Measurements from ENCODE around the gene PAK1. TPM values are rescaled to one million over a fixed set of nuclear protein-coding genes. Genes with fewer than 3 reads are reported as not detected.

The PAK1 gene
- total RNA-seq (25.9 and 37.7 TPM in 2 replicates), polyA plus RNA-seq (34.6 and 67.6 TPM in 2 replicates), polyA minus RNA-seq (ENCODE audit: low replicate concordance) (63.3 and 102 TPM in 2 replicates)
- 19.6 and 49.2 TPM in 2 replicates for polyA plus RNA-seq (2012)

DNA sequence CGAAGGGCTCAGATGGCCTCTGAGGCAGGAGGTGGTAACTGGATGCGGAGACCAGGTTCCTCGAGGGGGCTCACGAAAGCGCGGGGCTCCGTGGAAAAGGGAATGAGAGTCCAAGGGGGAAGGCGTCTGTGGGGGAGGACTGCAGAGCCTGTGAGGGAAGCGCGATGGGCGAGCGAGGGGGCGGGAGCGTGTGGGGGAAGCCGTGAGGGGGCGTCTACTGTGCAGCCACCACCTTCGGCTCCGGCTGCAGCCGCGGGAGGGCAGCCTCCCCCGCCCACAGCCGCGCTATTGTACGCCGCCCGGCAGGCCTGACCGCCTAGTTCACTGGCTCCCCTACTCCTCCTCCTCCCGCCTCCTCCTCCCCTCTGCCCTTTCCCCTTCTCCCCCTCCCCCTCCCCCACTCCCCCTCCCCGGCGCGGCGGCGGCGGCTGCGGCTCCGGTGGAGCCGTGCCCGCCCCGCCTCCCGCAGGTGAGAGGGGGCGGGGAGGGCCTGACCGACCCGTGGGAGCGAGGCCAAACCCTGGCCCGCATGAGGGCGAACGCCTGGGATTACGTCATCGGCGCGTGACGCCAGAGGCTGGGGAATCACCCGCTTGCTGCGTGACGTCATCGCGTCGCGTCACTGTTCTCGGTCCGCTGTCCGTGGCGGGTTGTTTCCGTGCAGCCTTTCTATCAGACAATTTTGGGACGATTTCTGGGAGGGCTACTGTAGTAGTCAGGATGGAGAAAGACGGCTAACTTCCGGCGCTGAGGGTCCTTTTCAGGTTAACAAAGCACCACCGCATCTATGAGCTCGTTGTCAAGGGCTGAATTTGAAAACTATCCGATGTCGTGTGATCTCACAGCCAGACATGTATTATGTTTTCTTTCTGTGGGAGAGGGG lies at the start of gene PAK1:
TSS of gene PAK1 (minus strand) at position 294 of the 883 bp plus-strand sequence. CDS start 81,574 bp downstream, outside the sequence.
- no peaks in the 10 kb centered on the region for H3K36me3 ChIP-seq (ENCODE audit: control insufficient read depth, insufficient read depth, low read length)
- no peak within 1 kb of the TSS for H3K27ac ChIP-seq (ENCODE audit: insufficient read depth, low read length)
- peak within 1 kb of the TSS; percentile 78 for H3K4me2 ChIP-seq (ENCODE audit: extremely low read depth, insufficient read depth, low read length)
- H3K4me1 ChIP-seq (ENCODE audit: control insufficient read depth, extremely low read depth, insufficient read depth, low read length): no peaks in the 10 kb centered on the region
- H3K79me2 ChIP-seq (ENCODE audit: control insufficient read depth, insufficient read depth, low read length): no peaks in the 10 kb centered on the region
- peak within 1 kb of the TSS; percentile 78 for H2AFZ ChIP-seq (ENCODE audit: low read length)
- no peaks in the 10 kb centered on the region for H4K20me1 ChIP-seq (ENCODE audit: control insufficient read depth, extremely low read depth, insufficient read depth, low read length)
- peak within 1 kb of the TSS; percentile 41 to 68 (median 52) for H3K4me3 ChIP-seq (replicated peaks in 1 of 4; ENCODE audit: control extremely low read depth in 1 of 4, insufficient read depth in 1 of 4, low read depth in 3 of 4, low read length in 4 of 4)
- H3K9me3 ChIP-seq (ENCODE audit: control insufficient read depth, insufficient read depth, low read depth, low read length): no peaks in the 10 kb centered on the region
- H3K9ac ChIP-seq (ENCODE audit: insufficient read depth, low read length): peak within 1 kb of the TSS; percentile 32
- DNase-seq (ENCODE audit: low read depth in 2 of 2): peak; percentile 85 to 90
- peaks cover 14% of the 10 kb centered on the region for H3K27me3 ChIP-seq (ENCODE audit: control insufficient read depth, insufficient read depth, low read length)
- peak in 1 of 2 donors; percentile 21 for TF ChIP-seq CTCF (conservative IDR thresholded peaks at IDR 0.05 in 1 of 2, IDR thresholded peaks at IDR 0.05 in 1 of 2; ENCODE audit: low read depth in 1 of 2, low read length in 2 of 2)
- TF ChIP-seq EZH2 (IDR thresholded peaks at IDR 0.05; ENCODE audit: low read length, missing control alignments): peak; percentile 24

- Histone ChIP-seq H3K27me3 (ENCODE audit: control insufficient read depth, insufficient read depth, low read length) (no peaks in the 10 kb centered on the region), H3K4me2 (ENCODE audit: extremely low read depth, insufficient read depth, low read length) (no peak overlapping the region), H3K4me3 (replicated peaks in 1 of 4; ENCODE audit: control extremely low read depth in 1 of 4, insufficient read depth in 1 of 4, low read depth in 3 of 4, low read length in 4 of 4) (no peak overlapping the region), H3K79me2 (ENCODE audit: control insufficient read depth, insufficient read depth, low read length) (no peaks in the 10 kb centered on the region), H3K9ac (ENCODE audit: insufficient read depth, low read length) (no peak overlapping the region), H3K4me1 (ENCODE audit: control insufficient read depth, extremely low read depth, insufficient read depth, low read length) (no peaks in the 10 kb centered on the region), H4K20me1 (ENCODE audit: control insufficient read depth, extremely low read depth, insufficient read depth, low read length) (no peaks in the 10 kb centered on the region), H3K9me3 (ENCODE audit: control insufficient read depth, insufficient read depth, low read depth, low read length) (no peaks in the 10 kb centered on the region), H3K36me3 (ENCODE audit: control insufficient read depth, insufficient read depth, low read length) (no peaks in the 10 kb centered on the region), H2AFZ (ENCODE audit: low read length) (no peak overlapping the region), H3K27ac (ENCODE audit: insufficient read depth, low read length) (no peak overlapping the region)
- no peak for TF ChIP-seq CTCF (conservative IDR thresholded peaks at IDR 0.05 in 1 of 2, IDR thresholded peaks at IDR 0.05 in 1 of 2; ENCODE audit: low read depth in 1 of 2, low read length in 2 of 2)
- no peak for TF ChIP-seq EZH2 (IDR thresholded peaks at IDR 0.05; ENCODE audit: low read length, missing control alignments)
- DNase-seq (ENCODE audit: low read depth in 2 of 2): peak in 1 of 2 donors; percentile 94
These were observed 48.3 kb upstream of the PAK1 start for GRCh38 chr11:77522215-77522614.

- no peak overlapping the region for H3K9ac ChIP-seq (ENCODE audit: insufficient read depth, low read length)
These were observed 46.0 kb upstream of the PAK1 start for GRCh38 chr11:77519847-77520246.

More at GRCh38 chr11:77519847-77520246, 46.0 kb upstream of the PAK1 start:
- H2AFZ ChIP-seq (ENCODE audit: low read length): no peak overlapping the region
- H3K27ac ChIP-seq (ENCODE audit: insufficient read depth, low read length): no peak overlapping the region
- DNase-seq (ENCODE audit: low read depth in 2 of 2): no peak
- no peaks in the 10 kb centered on the region for H4K20me1 ChIP-seq (ENCODE audit: control insufficient read depth, extremely low read depth, insufficient read depth, low read length)
- no peaks in the 10 kb centered on the region for H3K4me1 ChIP-seq (ENCODE audit: control insufficient read depth, extremely low read depth, insufficient read depth, low read length)
- H3K36me3 ChIP-seq (ENCODE audit: control insufficient read depth, insufficient read depth, low read length): no peaks in the 10 kb centered on the region
- peaks cover 2% of the 10 kb centered on the region for H3K27me3 ChIP-seq (ENCODE audit: control insufficient read depth, insufficient read depth, low read length)
- no peaks in the 10 kb centered on the region for H3K9me3 ChIP-seq (ENCODE audit: control insufficient read depth, insufficient read depth, low read depth, low read length)
- TF ChIP-seq EZH2 (IDR thresholded peaks at IDR 0.05; ENCODE audit: low read length, missing control alignments): no peak
- no peak for TF ChIP-seq CTCF (conservative IDR thresholded peaks at IDR 0.05 in 1 of 2, IDR thresholded peaks at IDR 0.05 in 1 of 2; ENCODE audit: low read depth in 1 of 2, low read length in 2 of 2)
- H3K4me3 ChIP-seq (replicated peaks in 1 of 4; ENCODE audit: control extremely low read depth in 1 of 4, insufficient read depth in 1 of 4, low read depth in 3 of 4, low read length in 4 of 4): no peak overlapping the region
- no peak overlapping the region for H3K4me2 ChIP-seq (ENCODE audit: extremely low read depth, insufficient read depth, low read length)
- no peaks in the 10 kb centered on the region for H3K79me2 ChIP-seq (ENCODE audit: control insufficient read depth, insufficient read depth, low read length)
